Sigmoid colon (tissue), 7 donors: ENCODE results near the gene ZNF213. TPM values are rescaled to one million over a fixed set of nuclear protein-coding genes. Genes with fewer than 3 reads are reported as not detected.

Experiments
- DNase-seq: peaks from one replicate; pipeline ENCODE4 v3.0.0-alpha.2; 2019
- H3K27ac ChIP-seq, 4 donors: fragments of 200-600 bp; sonication (generic); one replicate each; pipeline ENCODE4 v1.5.1; 2016 to 2019; ENCODE audit warnings: mild to moderate bottlenecking in 1 of 4
- H3K27me3 ChIP-seq, 3 donors: fragments of 200-600 bp; sonication (generic); one replicate each; pipeline ENCODE4 v1.5.1; 2019; ENCODE audit warnings: mild to moderate bottlenecking in 1 of 3
- H3K36me3 ChIP-seq, 4 donors: fragments of 200-600 bp; sonication (generic); one replicate each; pipeline ENCODE4 v1.5.1; 2016 to 2019
- H3K4me1 ChIP-seq, 4 donors: fragments of 200-600 bp; sonication (generic); one replicate each; pipeline ENCODE4 v1.5.1; 2017 to 2019
- H3K4me3 ChIP-seq, 4 donors: fragments of 200-600 bp; sonication (generic); one replicate each; pipeline ENCODE4 v1.5.1; 2017 to 2019; ENCODE audit warnings: mild to moderate bottlenecking in 2 of 4, moderate library complexity in 1 of 4
- H3K9me3 ChIP-seq, 4 donors: fragments of 200-600 bp in 3 of 4; sonication (generic) in 3 of 4; one replicate each; pipeline versions ENCODE4 v1.5.1 to v1.6.1; 2013 to 2019
- EP300 ChIP-seq, 4 donors: sonication (generic); formaldehyde crosslinking; IDR thresholded peaks; one replicate each; pipeline ENCODE4 v1.6.1; 2017; ENCODE audit warnings: antibody characterized with exemption in 4 of 4
- POLR2A ChIP-seq, 2 donors: fragments of 450-650 bp; IDR thresholded peaks; one replicate each; pipeline ENCODE4 v1.6.1; 2016; ENCODE audit warnings: antibody characterized with exemption in 2 of 2, mild to moderate bottlenecking in 2 of 2, moderate library complexity in 2 of 2
- POLR2AphosphoS5 ChIP-seq, 4 donors: sonication (generic); formaldehyde crosslinking; IDR thresholded peaks; one replicate each; pipeline ENCODE4 v1.6.1; 2017; ENCODE audit warnings: antibody characterized with exemption in 4 of 4
- WGBS, 2 donors: extraction: QIAGEN DNeasy Blood & Tissue Kit; methylation state at CpG; one replicate each; pipeline ENCODE4 v1.1.7; 2013; 5-methylcytosine and 5-hydroxymethylcytosine counted together
- intact Hi-C: fragments of 100-400 bp; cut with DNase I; formaldehyde crosslinking; loops from one replicate; pipeline ENCODE4 v1.15.1; 2023
- polyA plus RNA-seq, 3 donors: library from polyadenylated mRNA; stranded (reverse); fragments of 200-250 nt; gene quantifications; one replicate each; pipeline ENCODE4 v1.2.3, GENCODE V29; 2013
- total RNA-seq, 4 donors: library from RNA; depleted of rRNA; stranded (reverse); fragments of >200 nt; gene quantifications; one replicate each; pipeline ENCODE4 v1.1.0, GENCODE V29; 2016
- TF ChIP-seq, protein P1 (sequence below), 4 experiments: fragments of 450-650 bp in 3 of 4; fragments of 200-600 bp in 1 of 4; IDR thresholded peaks; one replicate each; pipeline ENCODE4 v1.5.1; 2016 to 2019; ENCODE audit warnings: antibody characterized with exemption in 4 of 4, mild to moderate bottlenecking in 3 of 4, moderate library complexity in 2 of 4
- donor health status: healthy with polysubstance abuse.
- donor health status: Bipolar disorder and iron deficiency.
- donor health status: healthy.

ZNF213 gene
- total and polyA plus RNA-seq, 7 donors, result 2.6 to 11.3 (median 7.2) TPM

DNA sequence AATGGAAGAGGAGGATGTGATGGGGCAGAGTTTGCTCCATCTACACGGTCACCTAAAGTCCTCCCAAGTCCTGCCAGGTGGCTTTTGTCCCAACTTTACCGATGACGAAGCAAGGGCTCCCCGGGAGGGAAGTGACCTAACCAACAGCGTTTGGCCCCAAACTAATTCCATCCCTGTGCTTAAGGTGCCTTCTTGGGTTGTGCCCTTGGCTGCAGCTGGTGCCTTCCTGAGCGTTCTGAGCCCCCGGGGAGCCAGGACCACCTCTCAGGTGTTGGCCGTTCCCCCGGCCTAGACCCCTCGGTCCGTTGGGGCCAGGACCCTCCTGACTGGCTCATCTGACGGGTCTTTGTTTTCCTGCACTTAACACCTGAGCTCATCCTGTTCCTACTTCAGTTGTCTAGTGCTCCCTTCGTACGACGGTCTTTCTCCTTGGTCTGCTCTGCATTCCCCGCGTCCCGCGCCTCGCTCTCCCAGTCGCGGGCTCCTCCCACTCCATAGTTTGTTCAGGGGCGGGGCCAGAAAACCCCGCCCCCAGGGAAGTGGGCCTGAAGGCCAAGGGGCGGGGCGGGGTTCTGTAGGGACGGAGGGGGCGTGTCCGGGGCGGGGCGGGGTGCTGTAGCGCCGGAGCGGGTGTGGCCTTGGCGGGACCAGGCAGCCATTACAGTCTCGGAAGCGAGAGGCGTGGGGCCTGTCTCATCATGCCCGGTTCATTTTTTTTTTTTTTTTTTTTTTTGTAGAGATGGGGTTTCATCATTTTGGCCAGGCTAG lies 34.9 kb upstream of the ZNF213 start:
- no peaks in the 10 kb centered on the region for H3K9me3 ChIP-seq
- intact Hi-C loops, result no loop called here
- DNase-seq, result peak; percentile 92
- H3K4me1 ChIP-seq, result peaks cover 0 to 11% (median 7%) of the 10 kb centered on the region in 4 donors
- TF ChIP-seq EP300 (IDR thresholded peaks at IDR 0.05) (no peak), POLR2A (IDR thresholded peaks at IDR 0.05) (no peak), POLR2AphosphoS5 (IDR thresholded peaks at IDR 0.05) (no peak)
- H3K27me3 ChIP-seq, result peaks cover 6 to 40% (median 24%) of the 10 kb centered on the region in 3 donors
- H3K4me3 ChIP-seq, result peak overlapping the region in 1 of 4 donors; percentile 25
- 5 to 8% methylated on average over 39 of the region's 39 CpGs for WGBS, 2 donors
- peak overlapping the region in 1 of 4 donors; percentile 19 for H3K27ac ChIP-seq
- H3K36me3 ChIP-seq, result no peaks in the 10 kb centered on the region

DNA sequence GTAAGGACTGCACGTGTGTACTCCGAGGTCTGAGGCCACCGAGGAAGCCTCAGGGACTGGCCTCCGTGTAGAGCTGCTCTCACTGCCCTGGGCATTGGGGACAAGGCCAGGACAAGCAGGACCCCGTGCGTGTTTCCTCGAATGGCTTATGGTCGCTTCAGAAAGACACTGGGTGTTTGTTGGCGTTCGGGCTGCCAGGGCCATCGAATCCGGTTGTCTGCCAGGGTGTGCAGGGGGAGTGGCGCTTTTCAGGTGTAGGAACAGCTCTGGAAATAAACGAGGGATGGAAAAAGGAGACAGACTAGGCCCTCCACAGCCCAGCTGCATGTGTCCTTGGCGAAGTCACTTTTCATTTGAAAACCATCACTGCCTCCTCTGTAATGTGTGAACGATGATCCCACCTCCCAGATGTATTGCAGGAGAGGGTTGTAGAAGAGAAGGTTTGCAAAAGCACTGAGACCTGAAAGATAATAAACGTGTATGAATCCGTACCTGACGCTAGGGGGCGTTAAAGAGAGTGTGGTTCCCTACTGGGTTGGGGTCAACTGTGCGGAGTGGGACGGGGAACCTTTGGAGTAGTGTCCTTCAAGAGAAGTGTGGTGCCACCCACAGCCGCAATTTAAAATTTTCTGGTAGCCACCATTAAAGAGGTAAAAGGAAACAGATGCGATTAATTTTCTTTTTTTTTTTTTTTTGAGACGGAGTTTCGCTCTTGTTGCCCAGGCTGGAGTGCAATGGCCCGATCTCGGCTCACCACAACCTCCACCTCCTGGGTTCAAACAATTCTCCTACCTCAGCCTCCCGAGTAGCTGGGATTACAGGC lies 33.6 kb upstream of the ZNF213 start:
- Histone ChIP-seq H3K4me1 (peaks cover 0 to 15% (median 9%) of the 10 kb centered on the region in 4 donors), H3K27me3 (peaks cover 6 to 40% (median 24%) of the 10 kb centered on the region in 3 donors), H3K27ac (peak overlapping the region in 2 of 4 donors; percentile 20 to 31), H3K4me3 (no peak overlapping the region), H3K36me3 (no peaks in the 10 kb centered on the region), H3K9me3 (no peaks in the 10 kb centered on the region)
- TF ChIP-seq POLR2A (IDR thresholded peaks at IDR 0.05) (no peak), EP300 (IDR thresholded peaks at IDR 0.05) (no peak), POLR2AphosphoS5 (IDR thresholded peaks at IDR 0.05) (no peak)
- TF ChIP-seq, protein P1, sequence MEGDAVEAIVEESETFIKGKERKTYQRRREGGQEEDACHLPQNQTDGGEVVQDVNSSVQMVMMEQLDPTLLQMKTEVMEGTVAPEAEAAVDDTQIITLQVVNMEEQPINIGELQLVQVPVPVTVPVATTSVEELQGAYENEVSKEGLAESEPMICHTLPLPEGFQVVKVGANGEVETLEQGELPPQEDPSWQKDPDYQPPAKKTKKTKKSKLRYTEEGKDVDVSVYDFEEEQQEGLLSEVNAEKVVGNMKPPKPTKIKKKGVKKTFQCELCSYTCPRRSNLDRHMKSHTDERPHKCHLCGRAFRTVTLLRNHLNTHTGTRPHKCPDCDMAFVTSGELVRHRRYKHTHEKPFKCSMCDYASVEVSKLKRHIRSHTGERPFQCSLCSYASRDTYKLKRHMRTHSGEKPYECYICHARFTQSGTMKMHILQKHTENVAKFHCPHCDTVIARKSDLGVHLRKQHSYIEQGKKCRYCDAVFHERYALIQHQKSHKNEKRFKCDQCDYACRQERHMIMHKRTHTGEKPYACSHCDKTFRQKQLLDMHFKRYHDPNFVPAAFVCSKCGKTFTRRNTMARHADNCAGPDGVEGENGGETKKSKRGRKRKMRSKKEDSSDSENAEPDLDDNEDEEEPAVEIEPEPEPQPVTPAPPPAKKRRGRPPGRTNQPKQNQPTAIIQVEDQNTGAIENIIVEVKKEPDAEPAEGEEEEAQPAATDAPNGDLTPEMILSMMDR (IDR thresholded peaks at IDR 0.05), result peak in 2 of 4 experiments; percentile 20 to 34
- DNase-seq, result no peak
- intact Hi-C loops, result no loop called here
- WGBS, 2 donors, result 49 to 54% methylated on average over 29 of the region's 29 CpGs

DNA sequence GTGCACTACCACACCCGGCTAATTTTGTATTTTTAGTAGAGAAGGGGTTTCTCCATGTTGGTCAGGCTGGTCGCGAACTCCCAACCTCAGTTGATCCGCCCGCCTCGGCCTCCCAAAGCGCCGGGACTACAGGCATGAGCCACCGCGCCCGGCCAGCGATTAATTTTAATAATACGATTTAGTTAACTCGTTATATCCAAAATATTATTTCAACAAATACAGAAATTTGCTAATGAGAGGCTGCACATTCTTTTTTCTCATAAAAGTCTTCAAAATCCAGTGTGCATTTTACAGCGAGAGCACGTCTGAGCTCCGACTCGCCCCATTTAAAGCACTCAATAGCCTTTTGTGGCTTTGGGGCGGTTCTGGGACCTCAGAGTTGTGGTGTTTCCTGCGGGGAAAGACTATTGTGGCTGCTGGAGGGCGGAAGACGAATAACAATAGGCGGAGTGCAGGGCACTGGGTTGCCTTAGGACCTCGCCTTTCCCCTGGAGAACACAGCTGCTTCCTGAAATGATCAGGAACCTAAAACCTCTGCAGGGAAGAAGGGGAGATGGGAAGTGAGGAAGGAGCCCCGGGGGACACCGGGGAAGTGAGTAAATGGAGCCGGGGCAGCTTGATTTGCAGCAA lies 32.9 kb upstream of the ZNF213 start:
- intact Hi-C loops, result no loop called here
- no peak for DNase-seq
- no peak overlapping the region for H3K4me3 ChIP-seq
- no peak for TF ChIP-seq POLR2A (IDR thresholded peaks at IDR 0.05)
- peak in 1 of 4 donors; percentile 34 for TF ChIP-seq POLR2AphosphoS5 (IDR thresholded peaks at IDR 0.05)
- H3K27me3 ChIP-seq, result peaks cover 6 to 40% (median 24%) of the 10 kb centered on the region in 3 donors
- no peaks in the 10 kb centered on the region for H3K9me3 ChIP-seq
- no peaks in the 10 kb centered on the region for H3K36me3 ChIP-seq
- H3K4me1 ChIP-seq, result peaks cover 0 to 19% (median 12%) of the 10 kb centered on the region in 4 donors
- WGBS, 2 donors, result 37 to 76% methylated on average over 27 of the region's 27 CpGs
- H3K27ac ChIP-seq, result peak overlapping the region in 2 of 4 donors; percentile 20 to 31

DNA sequence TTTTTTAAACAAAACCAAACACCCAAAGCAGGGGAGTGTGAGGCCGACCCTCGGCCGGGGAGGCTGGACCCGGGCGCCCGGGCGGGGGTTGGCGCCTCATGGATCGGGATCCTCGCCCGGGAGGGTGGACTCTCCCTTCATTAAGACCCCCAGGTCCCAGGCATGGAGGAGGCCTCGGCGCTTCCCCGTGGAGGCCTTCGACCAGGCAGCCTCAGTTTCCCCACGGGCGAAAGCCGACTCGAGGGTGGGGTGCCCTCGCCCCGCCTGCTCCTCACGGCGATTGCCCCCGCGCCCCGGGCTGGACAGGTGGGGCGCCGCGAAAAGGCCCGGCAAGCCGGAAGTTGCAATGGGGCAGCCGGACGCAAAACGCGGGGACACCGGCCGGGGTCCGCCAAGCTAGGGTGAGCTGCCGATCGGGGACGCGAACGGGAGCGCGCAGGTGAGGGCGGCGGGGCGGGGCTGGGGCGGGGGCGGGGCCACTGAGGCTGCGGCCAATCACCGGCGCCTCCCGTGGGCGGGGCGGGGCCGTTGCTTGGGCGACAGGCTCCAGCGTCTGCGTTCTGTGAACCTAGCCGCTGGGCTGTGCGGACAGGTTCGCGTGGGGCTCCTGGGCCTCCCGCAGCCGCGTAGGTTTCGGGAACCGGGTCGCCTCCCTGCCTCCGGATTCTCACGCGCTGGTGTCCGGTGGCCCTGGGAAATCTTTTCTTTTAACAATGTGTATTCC lies 28.5 kb upstream of the ZNF213 start:
- TF ChIP-seq, protein P1 (IDR thresholded peaks at IDR 0.05), result no peak
- TF ChIP-seq EP300 (IDR thresholded peaks at IDR 0.05), result no peak
- peak; percentile 24 to 64 (median 46) for TF ChIP-seq POLR2AphosphoS5 (IDR thresholded peaks at IDR 0.05)
- DNase-seq, result peak; percentile 96
- H3K27ac ChIP-seq, result peak overlapping the region; percentile 71 to 80 (median 76)
- H3K4me1 ChIP-seq, result peaks cover 0 to 15% (median 8%) of the 10 kb centered on the region in 4 donors
- WGBS, 2 donors, result 1% methylated on average over 74 of the region's 74 CpGs
- intact Hi-C loops, result loop anchor here (2.0 to 5.0 kb wide), 2 partner anchors 18 to 61 kb away; no protein-coding TSS in a partner anchor
- H3K27me3 ChIP-seq, result peaks cover 0 to 10% (median under 1%) of the 10 kb centered on the region in 3 donors
- no peaks in the 10 kb centered on the region for H3K36me3 ChIP-seq
- peak overlapping the region; percentile 46 to 69 (median 58) for H3K4me3 ChIP-seq
- H3K9me3 ChIP-seq, result no peaks in the 10 kb centered on the region
